MM.1S (cell line): ENCODE measurements around the gene MTCL1.

ENCODE experiments used
- CTCF ChIP-seq: fragments of 300-600 bp; sonication (generic); IDR thresholded peaks from 2 replicates; pipeline ENCODE4 v1.5.1; 2016; ENCODE audit warnings: antibody characterized with exemption, low read length, mixed read lengths
- EZH2 ChIP-seq: fragments of 300-600 bp; sonication (generic); optimal IDR thresholded peaks from 2 replicates; pipeline ENCODE3; 2017; ENCODE audit warnings: low read depth, mild to moderate bottlenecking, antibody characterized with exemption, low read length, mixed read lengths
- EZH2phosphoT487 ChIP-seq: fragments of 300-600 bp; sonication (generic); IDR thresholded peaks from 2 replicates; pipeline ENCODE4 v1.6.1; 2018; ENCODE audit warnings: antibody characterized with exemption, low read length

GRCh38 chr18:8863427-8863826, 158.1 kb downstream of the MTCL1 start:
- TF ChIP-seq CTCF (no peak), EZH2 (no peak), EZH2phosphoT487 (no peak)
